Uterine smooth muscle cell (primary cell): Measurements from ENCODE around the gene MAN2B1. TPM values are rescaled to one million over a fixed set of nuclear protein-coding genes. Genes with fewer than 3 reads are reported as not detected.

Experiments used
- total RNA-seq: library from RNA; depleted of rRNA; stranded (reverse); fragments of >200 nt; gene quantifications from 2 replicates; pipeline ENCODE4 v1.2.3, GENCODE V29; 2014

The MAN2B1 gene
- 21.6 and 32.9 TPM in 2 replicates for total RNA-seq

DNA sequence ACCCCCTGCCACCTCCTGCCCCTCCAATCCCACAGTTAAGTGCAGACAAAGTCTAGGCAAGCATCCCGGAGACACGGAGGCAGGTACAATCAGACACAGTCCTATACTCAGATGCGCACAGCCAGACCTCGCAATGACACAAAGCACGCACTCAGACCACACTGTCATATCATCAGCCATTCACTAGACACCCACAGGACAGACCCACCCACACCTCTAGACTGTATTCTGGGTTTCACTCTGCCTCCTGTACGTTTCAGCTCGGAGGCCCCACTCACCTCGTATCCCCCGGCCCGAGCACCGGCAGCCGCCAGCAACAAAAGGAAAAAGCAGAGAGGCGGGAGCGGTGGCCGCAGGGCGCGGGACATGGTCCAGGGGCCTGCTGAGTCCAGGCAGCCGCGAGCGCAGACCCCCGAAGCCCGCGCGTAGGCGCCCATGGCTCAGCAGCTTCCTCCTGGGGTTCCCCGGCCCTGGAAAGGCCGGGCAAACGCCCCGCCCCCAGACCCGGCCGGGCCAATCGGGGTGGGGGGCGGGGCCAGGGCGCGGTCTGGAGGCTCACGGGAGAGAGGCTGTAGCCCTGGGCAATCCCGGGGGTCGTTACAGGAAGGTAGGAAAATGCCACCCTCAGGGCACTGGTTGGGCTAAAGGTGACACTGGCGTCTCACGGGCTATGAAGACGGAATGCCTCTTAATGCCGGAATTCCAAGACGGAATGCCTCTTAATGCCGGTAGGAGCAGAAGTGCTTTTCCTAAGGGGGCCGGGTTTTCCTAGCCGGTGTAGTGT, at the start of gene MAN2B1, which contains the start of gene WDR83:
Gene MAN2B1, minus strand, starts transcription at position 478 of the 784 bp plus-strand sequence. Its CDS starts 41 bp downstream, at position 437.
Gene WDR83, plus strand, starts transcription at position 543 of the 784 bp plus-strand sequence. CDS start 2,984 bp downstream, outside the sequence.

GRCh38 chr19:12696366-12697335, 30.1 kb upstream of the MAN2B1 start, which contains the start of gene FBXW9:
Gene FBXW9 (minus strand): TSS chr19:12696631. CDS start chr19:12696581, 50 bp downstream.

GRCh38 chr19:12687496-12688196, 21.1 kb upstream of the MAN2B1 start, which contains the start of gene GNG14:
Gene GNG14 (plus strand): TSS chr19:12687998. CDS start chr19:12688049, 51 bp downstream.

DNA sequence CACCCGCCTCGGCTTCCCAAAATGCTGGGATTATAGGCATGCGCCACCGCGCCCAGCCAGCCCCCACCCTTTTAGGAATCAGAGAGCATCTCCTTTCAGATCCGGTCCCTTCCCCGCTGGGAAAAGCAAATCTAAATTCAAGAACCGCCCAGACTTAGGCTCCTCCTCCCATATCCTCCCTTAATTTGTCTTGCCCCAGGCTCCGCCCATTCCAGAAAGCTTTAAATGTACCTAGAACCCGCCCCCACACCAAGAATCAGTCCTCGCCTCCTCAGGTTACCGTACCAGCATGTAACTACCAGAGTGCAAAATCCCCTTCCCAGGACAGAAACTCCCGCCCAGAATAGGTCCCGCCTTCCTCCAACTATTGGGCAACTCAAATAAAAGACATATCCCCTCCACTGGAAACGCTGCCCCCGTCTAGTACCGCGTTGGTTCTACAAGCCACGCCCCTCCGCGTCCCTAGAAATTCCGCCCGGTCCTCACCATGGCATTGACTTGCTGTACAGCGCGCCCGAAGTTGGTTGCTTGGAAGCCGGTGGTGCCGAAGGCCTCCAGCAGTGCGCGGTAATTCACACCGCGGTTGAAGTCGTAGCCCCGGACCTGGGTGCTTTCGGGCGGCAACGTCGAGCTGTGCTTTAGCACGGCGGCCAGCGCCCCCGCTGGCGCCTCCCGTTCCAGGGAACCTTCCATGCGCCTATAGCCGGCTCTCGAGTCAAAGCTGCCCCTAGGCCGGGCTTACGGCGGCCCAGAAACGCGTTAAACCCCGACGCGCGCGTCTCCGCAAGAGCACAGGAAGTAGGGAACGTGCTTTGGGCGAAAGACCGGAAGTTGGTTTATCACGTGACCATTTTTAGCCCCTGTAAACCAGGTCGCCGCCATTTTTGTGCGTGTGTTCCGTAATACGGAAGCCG, 14.8 kb upstream of the MAN2B1 start, which contains the start of gene DHPS:
Gene DHPS, minus strand, starts transcription at position 807 of the 914 bp plus-strand sequence. Its CDS starts 114 bp downstream, at position 693.

DNA sequence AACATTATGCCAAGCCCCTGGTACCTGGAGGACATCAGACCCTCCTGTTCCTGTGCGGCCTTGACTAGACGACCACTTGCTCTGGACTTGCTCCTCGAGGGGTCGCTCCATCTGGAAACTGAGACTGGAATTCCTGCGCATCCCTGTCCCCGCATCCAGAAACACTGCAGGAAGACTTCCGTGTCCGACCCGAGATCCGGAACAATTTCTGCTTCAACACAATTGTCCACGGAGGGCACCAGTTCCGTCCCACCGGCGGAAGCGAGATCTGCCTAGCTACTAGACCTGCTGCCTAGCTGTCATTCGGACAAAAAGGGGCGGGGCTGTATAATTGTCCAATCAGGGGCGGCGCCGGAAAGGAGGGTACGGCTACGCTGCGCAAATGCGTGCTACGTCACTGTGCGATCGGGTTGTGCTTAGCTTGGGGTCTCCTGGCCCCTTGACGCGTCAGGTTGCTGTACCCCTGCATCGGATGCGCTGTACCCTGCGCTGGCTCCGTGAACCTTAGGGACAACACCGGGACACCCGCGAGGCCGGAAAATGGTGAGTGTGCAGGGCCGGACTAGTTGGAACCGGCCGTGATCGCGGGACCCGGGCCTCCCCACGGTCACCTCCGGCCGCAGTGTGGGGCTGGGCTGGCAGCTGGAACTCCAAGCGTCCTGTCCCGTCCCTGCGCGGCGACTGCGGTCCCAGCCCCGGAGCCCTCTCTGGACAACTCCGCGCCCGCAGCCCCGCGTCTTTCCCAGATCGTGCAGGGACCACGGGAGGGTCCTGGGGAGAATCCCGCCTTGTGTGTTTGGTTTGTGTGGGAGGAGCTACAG, 55.8 kb downstream of the MAN2B1 start, which contains the start of the genes ZNF490 and ZNF791:
Gene ZNF490, minus strand, starts transcription at position 274 of the 821 bp plus-strand sequence. Its CDS starts 133 bp downstream, at position 141.
Gene ZNF791, plus strand, starts transcription at position 381 of the 821 bp plus-strand sequence. Its CDS starts 160 bp downstream, at position 541.

Other genes with a start within 250 kb of the MAN2B1 start
- gene ZNF443, start 225.7 kb downstream of the MAN2B1 start, total RNA-seq, result 2.4 and 3.7 TPM in 2 replicates
- gene ZNF709, start 181.9 kb downstream of the MAN2B1 start, total RNA-seq, result 2.7 and 4.7 TPM in 2 replicates
- 8.9 and 9.9 TPM in 2 replicates for gene ZNF564, start 115.3 kb downstream of the MAN2B1 start, total RNA-seq
- 10.9 and 11.0 TPM in 2 replicates for gene ZNF490, start 55.9 kb downstream of the MAN2B1 start, total RNA-seq
- gene ZNF791, start 55.8 kb downstream of the MAN2B1 start, total RNA-seq, result 17.2 and 17.5 TPM in 2 replicates
- gene WDR83, start 65 bp upstream of the MAN2B1 start, total RNA-seq, result 6.3 and 10.4 TPM in 2 replicates
- 65.7 and 70.2 TPM in 2 replicates for gene DHPS, start 15.1 kb upstream of the MAN2B1 start, total RNA-seq
- not detected in 2 replicates for gene GNG14, start 21.3 kb upstream of the MAN2B1 start, total RNA-seq
- gene FBXW9, start 29.9 kb upstream of the MAN2B1 start, total RNA-seq, result 7.2 and 7.6 TPM in 2 replicates
- 42.2 and 47.4 TPM in 2 replicates for gene TNPO2, start 57.2 kb upstream of the MAN2B1 start, total RNA-seq
- gene TRIR, start 67.9 kb upstream of the MAN2B1 start, total RNA-seq, result 93.1 and 115 TPM in 2 replicates
- gene GET3, start 70.8 kb upstream of the MAN2B1 start, total RNA-seq, result 116 and 130 TPM in 2 replicates
- 0.25 TPM in 1 of 2 replicates, not detected in the other for gene BEST2, start 85.0 kb upstream of the MAN2B1 start, total RNA-seq
- gene HOOK2, start 108.8 kb upstream of the MAN2B1 start, total RNA-seq, result 12.8 and 24.1 TPM in 2 replicates
- gene JUNB, start 124.7 kb upstream of the MAN2B1 start, total RNA-seq, result 41.7 and 53.9 TPM in 2 replicates
- 190 and 232 TPM in 2 replicates for gene PRDX2, start 135.1 kb upstream of the MAN2B1 start, total RNA-seq
- gene THSD8, start 135.3 kb upstream of the MAN2B1 start, total RNA-seq, result 0.22 TPM in 1 of 2 replicates, not detected in the other
- 32.0 and 79.4 TPM in 2 replicates for gene RNASEH2A, start 139.8 kb upstream of the MAN2B1 start, total RNA-seq
- gene RTBDN, start 167.8 kb upstream of the MAN2B1 start, total RNA-seq, result not detected in 2 replicates
- 0.87 TPM in 1 of 2 replicates, not detected in the other for gene MAST1, start 171.8 kb upstream of the MAN2B1 start, total RNA-seq
- 13.5 and 35.4 TPM in 2 replicates for gene DNASE2, start 214.7 kb upstream of the MAN2B1 start, total RNA-seq
- gene KLF1, start 220.5 kb upstream of the MAN2B1 start, total RNA-seq, result not detected in 2 replicates
- gene GCDH, start 224.4 kb upstream of the MAN2B1 start, total RNA-seq, result 25.2 and 35.5 TPM in 2 replicates